COLO668 (cell line): ENCODE measurements around the gene HSFX4.
"Not testable (repeated sequence)": the region's sequence is repeated elsewhere in the genome, so short reads cannot be mapped to it uniquely, and the experiment has no call there.

Source experiments
- DNase-seq: peaks from one replicate; lab custom pipeline; 2025; ENCODE audit not compliant: unreplicated experiment; lab: John Stamatoyannopoulos, UW

HSFX4 gene

GRCh38 chrX:149937328-149937727 lies 8.0 kb downstream of the HSFX4 start:
- DNase-seq, result not testable (repeated sequence)

- DNase-seq, result peak; percentile 35
These were observed 8.6 kb downstream of the HSFX4 start for GRCh38 chrX:149937871-149938426.

GRCh38 chrX:149938427-149938880 lies 9.1 kb downstream of the HSFX4 start, which contains the start of gene EOLA2:
Gene EOLA2 (minus strand): TSS chrX:149938491. CDS start chrX:149933874, 4,617 bp downstream.
- DNase-seq, result peak; percentile 98

GRCh38 chrX:149938881-149939654 lies 9.7 kb downstream of the HSFX4 start:
- DNase-seq, result peak; percentile 96

GRCh38 chrX:149939655-149939904 lies 10.2 kb downstream of the HSFX4 start:
- DNase-seq, result no peak

- DNase-seq, result peak; percentile 93
These were observed 10.7 kb downstream of the HSFX4 start for GRCh38 chrX:149939905-149940673.

- DNase-seq, result not testable (repeated sequence)
These were observed 11.3 kb downstream of the HSFX4 start for GRCh38 chrX:149940674-149941024.

- not testable (repeated sequence) for DNase-seq
These were observed 15.8 kb downstream of the HSFX4 start for GRCh38 chrX:149945087-149945670.

GRCh38 chrX:149945820-149946219 lies 16.4 kb downstream of the HSFX4 start:
- not testable (repeated sequence) for DNase-seq

GRCh38 chrX:149946932-149947331 lies 17.6 kb downstream of the HSFX4 start:
- not testable (repeated sequence) for DNase-seq

GRCh38 chrX:149948016-149948415 lies 18.6 kb downstream of the HSFX4 start:
- no peak for DNase-seq

GRCh38 chrX:149949743-149950436 lies 20.5 kb downstream of the HSFX4 start:
- DNase-seq, result no peak

GRCh38 chrX:149950681-149951080 lies 21.3 kb downstream of the HSFX4 start:
- DNase-seq, result no peak

- DNase-seq, result no peak
These were observed 32.2 kb downstream of the HSFX4 start for GRCh38 chrX:149961572-149961971.

GRCh38 chrX:149962010-149962409 lies 32.6 kb downstream of the HSFX4 start:
- no peak for DNase-seq

GRCh38 chrX:149962859-149963757 lies 33.7 kb downstream of the HSFX4 start:
- DNase-seq, result peak; percentile 22

- DNase-seq, result no peak
These were observed 49.8 kb downstream of the HSFX4 start for GRCh38 chrX:149979126-149979644.
